Kidney (tissue), 14 donors: ENCODE results near the gene TRAPPC12. TPM values are rescaled to one million over a fixed set of nuclear protein-coding genes. Genes with fewer than 3 reads are reported as not detected.
A peak's percentile ranks its signal among the peaks of the same experiment; 100 is the strongest.

Experiments used
- DNase-seq, 5 donors: peaks; one replicate each; pipeline ENCODE4 v3.0.0-alpha.2; 2013 to 2020
- FAIRE-seq: peaks from 2 replicates; lab custom pipeline; 2012; peaks lifted over from hg19 to GRCh38; lab: Jason Lieb, UNC
- H3K27ac ChIP-seq, 2 donors: one replicate each; pipeline ENCODE4 v1.7.0; 2013; ENCODE audit warnings: low read depth in 2 of 2, low read length in 2 of 2, inconsistent platforms in 1 of 2
- H3K27me3 ChIP-seq: one replicate; pipeline ENCODE4 v1.7.1; 2013; ENCODE audit warnings: low read length, inconsistent platforms; ENCODE audit not compliant: control insufficient read depth, insufficient read depth
- H3K36me3 ChIP-seq, 3 donors: one replicate each; pipeline versions ENCODE4 v1.7.0 to v1.7.1; 2013; ENCODE audit warnings: low read length in 3 of 3, control low read depth in 1 of 3, inconsistent platforms in 1 of 3; ENCODE audit not compliant: insufficient read depth in 3 of 3, control insufficient read depth in 2 of 3
- H3K4me1 ChIP-seq, 3 donors: one replicate each; pipeline versions ENCODE4 v1.7.0 to v1.7.1; 2013; ENCODE audit warnings: low read length in 3 of 3, inconsistent platforms in 1 of 3, low read depth in 1 of 3; ENCODE audit not compliant: control insufficient read depth in 2 of 3, insufficient read depth in 2 of 3
- H3K4me3 ChIP-seq, 3 donors: one replicate each; pipeline versions ENCODE4 v1.7.0 to v1.8.1; 2013; ENCODE audit warnings: low read length in 3 of 3, control low read depth in 1 of 3, inconsistent platforms in 1 of 3
- H3K9ac ChIP-seq, 3 donors: one replicate each; pipeline versions ENCODE4 v1.7.0 to v1.7.1; 2013; ENCODE audit warnings: low read length in 3 of 3, control low read depth in 1 of 3, inconsistent platforms in 1 of 3
- H3K9me3 ChIP-seq, 3 donors: one replicate each; pipeline versions ENCODE4 v1.7.0 to v1.7.1; 2013; ENCODE audit warnings: low read length in 3 of 3, control low read depth in 1 of 3, inconsistent platforms in 1 of 3; ENCODE audit not compliant: control insufficient read depth in 2 of 3, insufficient read depth in 1 of 3
- intact Hi-C: fragments of 100-400 bp; cut with DNase I; formaldehyde crosslinking; loops from one replicate; pipeline ENCODE4 v1.11.1; 2022
- polyA plus RNA-seq: library from polyadenylated mRNA; stranded (reverse); fragments of 350-450 nt; fragmentation: Illumina TruSeq; extraction: RNeasy Lipid Tissue Mini Kit (QIAGEN cat#74804); gene quantifications from one replicate; pipeline ENCODE4 v1.2.3, GENCODE V29; 2014; ENCODE audit warnings: low read depth, low replicate concordance; ENCODE audit not compliant: insufficient read depth
- total RNA-seq: library from RNA; stranded (reverse); fragmentation: NEBNext Ultra II Directional; extraction: Animal tissue kit (Norgen Biotek cat#: 25700); gene quantifications from one replicate; pipeline ENCODE4 v1.2.1, GENCODE V29; 2021
- TF ChIP-seq, protein P1 (sequence below): IDR thresholded peaks from 3 replicates; pipeline ENCODE4 v1.5.1; 2012; ENCODE audit warnings: mild to moderate bottlenecking, moderate library complexity, borderline replicate concordance; ENCODE audit not compliant: insufficient read depth; ENCODE audit errors: extremely low read depth
- donor health status: control.
- donor health status: control.
- donor health status: control.
- donor health status: control.
- donor health status: control.
- donor health status: DM: yes; HTN: yes; CAD: no.
- donor health status: Normal renal cell carcinoma (clear cell type).

TRAPPC12 gene
- total and polyA plus RNA-seq, 2 donors from 2014 or later, result 81.6 to 104 TPM

DNA sequence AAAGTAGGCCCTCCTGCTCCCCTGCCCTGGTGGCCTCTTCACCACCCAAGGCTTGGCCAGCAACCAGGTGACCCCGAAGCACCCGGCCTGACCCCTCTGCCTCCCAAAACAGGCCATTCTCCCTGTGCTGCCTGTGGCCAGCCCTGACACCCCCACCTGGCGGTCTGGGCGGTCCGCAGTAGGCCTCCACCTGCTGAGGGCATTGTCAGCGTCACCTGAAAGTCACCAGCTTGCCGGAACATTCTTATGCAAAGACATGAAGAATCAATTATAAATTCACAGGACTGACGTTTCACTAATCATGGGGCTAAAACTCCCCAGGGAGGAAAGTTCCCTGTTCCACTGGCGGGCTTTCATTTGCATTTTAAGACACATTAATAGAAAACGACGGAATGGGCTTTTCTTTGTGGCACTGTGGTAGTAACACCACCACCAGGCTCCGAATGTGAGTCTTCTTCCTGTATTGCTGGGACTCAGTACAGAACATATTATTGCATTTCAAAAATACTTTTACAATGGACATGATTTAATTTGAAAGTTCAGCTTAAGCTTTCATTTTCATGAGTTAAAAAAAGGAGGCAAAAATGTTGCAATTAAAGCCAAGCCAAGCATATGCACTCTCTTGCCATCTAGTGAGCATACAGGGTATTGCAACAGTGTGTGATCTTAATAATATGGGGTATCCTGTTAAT lies 82.5 kb downstream of the TRAPPC12 start:
- H3K9me3 ChIP-seq, result no peaks in the 10 kb centered on the region
- DNase-seq (peak in 3 of 5 donors; percentile 46 to 89 (median 80)), FAIRE-seq (peak; percentile 87)
- H3K36me3 ChIP-seq, result peaks cover 0 to 43% (median 13%) of the 10 kb centered on the region in 3 donors
- peak overlapping the region; percentile 74 to 81 for H3K27ac ChIP-seq
- TF ChIP-seq, protein P1, sequence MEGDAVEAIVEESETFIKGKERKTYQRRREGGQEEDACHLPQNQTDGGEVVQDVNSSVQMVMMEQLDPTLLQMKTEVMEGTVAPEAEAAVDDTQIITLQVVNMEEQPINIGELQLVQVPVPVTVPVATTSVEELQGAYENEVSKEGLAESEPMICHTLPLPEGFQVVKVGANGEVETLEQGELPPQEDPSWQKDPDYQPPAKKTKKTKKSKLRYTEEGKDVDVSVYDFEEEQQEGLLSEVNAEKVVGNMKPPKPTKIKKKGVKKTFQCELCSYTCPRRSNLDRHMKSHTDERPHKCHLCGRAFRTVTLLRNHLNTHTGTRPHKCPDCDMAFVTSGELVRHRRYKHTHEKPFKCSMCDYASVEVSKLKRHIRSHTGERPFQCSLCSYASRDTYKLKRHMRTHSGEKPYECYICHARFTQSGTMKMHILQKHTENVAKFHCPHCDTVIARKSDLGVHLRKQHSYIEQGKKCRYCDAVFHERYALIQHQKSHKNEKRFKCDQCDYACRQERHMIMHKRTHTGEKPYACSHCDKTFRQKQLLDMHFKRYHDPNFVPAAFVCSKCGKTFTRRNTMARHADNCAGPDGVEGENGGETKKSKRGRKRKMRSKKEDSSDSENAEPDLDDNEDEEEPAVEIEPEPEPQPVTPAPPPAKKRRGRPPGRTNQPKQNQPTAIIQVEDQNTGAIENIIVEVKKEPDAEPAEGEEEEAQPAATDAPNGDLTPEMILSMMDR, result peak; percentile 65
- peak overlapping the region in 1 of 3 donors; percentile 1 for H3K4me3 ChIP-seq
- intact Hi-C loops, result no loop called here
- H3K9ac ChIP-seq, result no peak overlapping the region
- H3K27me3 ChIP-seq, result no peaks in the 10 kb centered on the region
- peaks cover 0 to 9% (median 0%) of the 10 kb centered on the region in 3 donors for H3K4me1 ChIP-seq

DNA sequence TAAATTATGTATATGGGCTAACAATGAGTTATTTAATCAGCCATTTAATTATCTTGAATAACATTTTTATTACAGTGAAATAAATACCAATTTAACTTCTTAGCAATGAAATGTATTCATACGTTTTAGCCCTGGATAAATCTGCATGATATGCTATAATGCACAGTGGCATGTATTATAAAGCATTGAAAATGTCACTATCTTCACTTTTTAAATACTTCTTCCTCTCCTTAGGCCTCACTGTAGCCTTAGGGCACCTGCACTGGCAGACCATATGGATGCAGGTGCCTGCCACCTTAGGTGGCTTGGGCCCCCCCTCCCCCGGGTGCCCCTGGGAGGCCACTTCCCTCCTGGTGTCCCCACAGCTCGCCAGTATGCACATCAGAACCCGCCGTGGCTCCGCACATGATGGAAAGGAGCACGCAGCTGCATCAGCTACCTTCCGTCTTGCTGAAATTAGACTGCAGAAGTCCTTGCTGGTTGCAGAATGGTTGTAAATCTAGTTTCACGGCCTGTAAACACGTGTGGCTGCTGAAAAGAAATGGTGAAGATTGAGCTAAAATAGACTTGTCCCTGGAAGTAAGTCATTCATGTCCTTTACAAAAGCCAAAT lies 83.1 kb downstream of the TRAPPC12 start:
- intact Hi-C loops, result no loop called here
- H3K9me3 ChIP-seq, result no peaks in the 10 kb centered on the region
- DNase-seq (peak in 3 of 5 donors; percentile 47 to 70 (median 61)), FAIRE-seq (no peak)
- H3K9ac ChIP-seq, result no peak overlapping the region
- peaks cover 0 to 9% (median 0%) of the 10 kb centered on the region in 3 donors for H3K4me1 ChIP-seq
- H3K36me3 ChIP-seq, result peaks cover 0 to 47% (median 15%) of the 10 kb centered on the region in 3 donors
- no peaks in the 10 kb centered on the region for H3K27me3 ChIP-seq
- H3K27ac ChIP-seq, result peak overlapping the region; percentile 12 to 51
- H3K4me3 ChIP-seq, result no peak overlapping the region
- TF ChIP-seq, protein P1, result no peak

DNA sequence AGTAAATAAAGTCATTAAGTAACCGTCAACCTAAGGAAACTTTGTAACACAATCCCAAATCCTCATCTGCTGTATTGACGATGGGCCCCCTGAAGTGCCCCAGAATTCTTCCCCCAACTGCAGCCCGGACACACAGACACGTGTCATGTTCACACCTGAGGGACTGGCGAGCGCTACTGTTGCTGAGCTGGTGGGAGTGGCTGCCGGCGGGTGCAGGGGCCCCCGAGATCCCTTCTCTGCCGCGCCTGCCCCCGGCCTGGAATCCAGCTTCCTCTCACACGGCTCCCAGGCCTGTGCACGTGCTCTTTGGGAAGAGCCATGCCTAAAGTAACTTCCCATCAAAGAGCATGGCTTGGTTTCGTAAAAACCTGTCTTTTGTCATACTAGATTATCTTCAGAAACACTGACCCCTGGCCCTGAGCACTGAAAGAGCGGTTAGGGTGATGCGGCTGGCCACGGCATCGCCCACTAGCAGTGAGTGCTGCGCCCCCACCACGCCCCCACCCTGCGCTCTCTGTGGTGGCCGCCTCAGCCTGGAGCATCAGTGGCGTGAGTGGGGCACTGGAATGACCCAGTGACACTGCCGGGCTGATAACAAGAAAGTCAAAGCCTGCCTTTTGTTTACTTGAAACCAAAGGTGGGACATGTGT lies 83.8 kb downstream of the TRAPPC12 start:
- Histone ChIP-seq H3K9me3 (no peaks in the 10 kb centered on the region), H3K9ac (no peak overlapping the region), H3K4me3 (no peak overlapping the region), H3K27ac (peak overlapping the region; percentile 3 to 12), H3K36me3 (peaks cover 0 to 47% (median 18%) of the 10 kb centered on the region in 3 donors), H3K4me1 (peaks cover 0 to 9% (median 0%) of the 10 kb centered on the region in 3 donors), H3K27me3 (no peaks in the 10 kb centered on the region)
- TF ChIP-seq, protein P1, result no peak
- FAIRE-seq (no peak), DNase-seq (peak in 1 of 5 donors; percentile 43)
- intact Hi-C loops, result no loop called here
